H54 (cell line): ENCODE data around the gene ATP11A.
A peak's percentile ranks its signal among the peaks of the same experiment; 100 is the strongest.
"Not testable (repeated sequence)": the region's sequence is repeated elsewhere in the genome, so short reads cannot be mapped to it uniquely, and the experiment has no call there.

Experiments
- DNase-seq: peaks from one replicate; pipeline ENCODE4 v3.0.0; 2011; ENCODE audit warnings: low spot score, mixed read lengths; ENCODE audit not compliant: insufficient read length
- FAIRE-seq: peaks from 3 replicates; lab custom pipeline; 2011; peaks lifted over from hg19 to GRCh38; lab: Jason Lieb, UNC
- POLR2A ChIP-seq: IDR thresholded peaks from 2 replicates; pipeline ENCODE4 v1.6.1; 2011; ENCODE audit warnings: low read depth, mild to moderate bottlenecking, low read length

The ATP11A gene

DNA sequence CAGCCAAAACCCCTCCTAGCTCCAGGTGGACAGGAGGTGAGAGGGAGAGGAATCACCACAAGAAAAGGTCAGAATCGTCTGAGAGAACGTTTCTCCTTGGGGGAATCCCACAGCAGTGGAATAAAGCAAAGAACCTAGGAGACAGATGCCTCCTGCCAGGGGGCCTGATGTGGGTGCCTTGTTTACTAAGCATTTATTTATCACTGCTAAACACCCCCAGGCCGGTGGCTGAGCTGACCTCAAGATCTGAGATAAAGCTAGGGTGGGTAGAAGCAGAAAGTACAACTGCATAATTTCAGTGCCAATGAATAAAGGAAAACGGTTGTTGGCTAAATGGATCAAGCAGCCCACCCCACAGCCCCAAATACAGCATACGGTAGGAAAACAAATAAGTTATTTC lies 33.9 kb upstream of the ATP11A start:
- DNase-seq (no peak), FAIRE-seq (no peak)

DNA sequence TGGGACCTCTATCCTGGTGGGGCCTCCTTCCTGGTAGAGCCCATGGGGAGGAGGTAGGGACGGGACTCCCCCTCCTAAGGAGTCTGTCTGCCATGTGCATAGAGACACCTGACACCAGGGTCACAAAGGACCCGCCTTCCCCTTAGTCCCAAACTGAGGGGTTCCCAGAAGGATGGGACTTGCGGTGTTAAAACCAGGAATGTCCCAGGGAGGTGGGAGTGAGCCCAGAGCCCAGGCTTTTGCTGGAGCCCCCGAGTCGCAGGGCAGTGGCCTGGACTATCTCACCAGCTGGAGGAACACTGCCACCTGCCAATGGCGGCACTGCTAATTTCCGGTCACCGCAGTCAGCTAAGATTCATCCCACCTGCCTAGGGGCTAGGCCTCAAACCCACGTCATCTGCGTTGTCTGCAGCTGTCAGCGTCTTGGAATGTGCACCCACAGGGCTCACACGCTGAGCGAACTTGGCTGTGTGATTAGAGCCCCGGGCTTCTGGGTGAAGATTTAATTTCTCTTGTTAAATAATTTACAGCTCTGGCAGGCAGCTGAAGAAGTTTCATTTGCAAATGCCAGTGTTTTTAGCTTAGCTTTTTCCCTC lies 31.9 kb upstream of the ATP11A start:
- FAIRE-seq (no peak), DNase-seq (no peak)
- TF ChIP-seq POLR2A: no peak

More for the DNA sequence above, 33.9 kb upstream of the ATP11A start:
- no peak for TF ChIP-seq POLR2A

DNA sequence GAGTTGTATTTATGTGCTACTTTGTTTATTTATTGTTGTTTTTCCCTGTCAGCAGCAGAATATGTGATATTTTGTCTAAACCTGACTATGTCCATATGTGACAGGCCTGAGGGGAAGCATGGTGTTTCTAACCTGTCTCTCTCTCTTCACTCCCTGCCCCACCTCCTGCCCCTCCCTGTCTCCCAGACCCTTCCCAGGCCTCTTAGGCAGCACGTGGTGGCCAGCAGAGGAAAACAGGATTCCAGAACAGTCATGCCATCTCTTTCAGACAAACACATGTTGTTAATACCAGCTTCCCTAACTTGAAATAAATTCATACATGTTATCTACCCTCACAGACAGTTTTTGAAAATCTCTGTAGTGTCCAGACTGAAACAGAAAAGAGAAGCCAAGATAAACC lies 31.0 kb upstream of the ATP11A start:
- DNase-seq (no peak), FAIRE-seq (peak; percentile 74)
- no peak for TF ChIP-seq POLR2A

DNA sequence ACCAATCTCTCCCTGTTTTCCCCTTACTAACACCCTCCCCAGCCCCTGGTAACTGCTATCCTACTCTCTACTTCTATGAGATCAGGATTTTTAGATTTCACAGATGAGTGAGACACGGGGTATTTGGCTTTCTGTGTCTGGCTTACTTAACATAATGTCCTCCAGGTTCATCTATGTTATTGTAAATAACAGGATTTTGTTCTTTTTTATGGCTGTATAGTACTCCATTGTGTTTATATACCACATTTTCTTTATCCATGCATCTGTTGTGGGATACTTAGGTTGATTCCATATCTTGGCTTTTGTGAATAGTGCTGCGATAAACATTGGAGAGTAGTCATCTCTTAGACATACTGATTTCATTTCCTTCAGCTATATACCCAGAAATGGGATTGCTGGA lies 28.5 kb upstream of the ATP11A start:
- DNase-seq: no peak
- FAIRE-seq: no peak
- TF ChIP-seq POLR2A: no peak

DNA sequence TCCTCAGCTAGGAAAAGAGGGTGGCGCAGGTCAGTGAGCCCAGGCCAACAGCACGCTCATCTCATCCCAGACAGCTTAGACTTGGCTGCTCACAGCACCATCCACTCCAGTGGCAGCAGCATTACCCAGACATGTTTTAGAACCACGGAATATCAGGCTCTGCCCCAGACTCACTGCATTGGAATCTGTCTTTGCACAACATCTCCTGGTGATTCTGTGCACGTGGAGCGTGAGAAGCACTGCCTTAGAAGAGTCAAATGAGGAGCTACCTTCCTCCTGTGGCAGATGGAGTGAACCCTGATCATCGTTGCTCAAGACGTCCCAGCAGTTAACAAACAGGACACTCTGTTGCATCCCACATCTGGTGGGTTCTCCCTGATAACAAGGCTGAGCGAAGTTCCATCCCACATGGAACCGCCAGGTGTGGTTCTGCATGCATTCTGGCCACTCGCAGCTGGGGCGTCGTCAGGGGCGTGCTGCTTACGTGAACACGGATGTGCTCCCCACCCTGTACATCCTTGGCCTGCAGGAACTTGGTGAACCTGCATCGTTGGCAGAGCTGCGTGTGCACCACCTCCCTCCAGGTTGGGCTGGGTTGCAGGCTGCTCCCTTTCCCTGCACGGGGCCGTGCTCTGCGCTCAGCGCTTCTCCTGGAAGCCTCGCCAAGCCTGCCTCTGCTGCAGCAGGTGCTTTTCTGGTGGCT lies 25.2 kb upstream of the ATP11A start:
- FAIRE-seq: no peak
- DNase-seq: no peak
- TF ChIP-seq POLR2A: no peak

DNA sequence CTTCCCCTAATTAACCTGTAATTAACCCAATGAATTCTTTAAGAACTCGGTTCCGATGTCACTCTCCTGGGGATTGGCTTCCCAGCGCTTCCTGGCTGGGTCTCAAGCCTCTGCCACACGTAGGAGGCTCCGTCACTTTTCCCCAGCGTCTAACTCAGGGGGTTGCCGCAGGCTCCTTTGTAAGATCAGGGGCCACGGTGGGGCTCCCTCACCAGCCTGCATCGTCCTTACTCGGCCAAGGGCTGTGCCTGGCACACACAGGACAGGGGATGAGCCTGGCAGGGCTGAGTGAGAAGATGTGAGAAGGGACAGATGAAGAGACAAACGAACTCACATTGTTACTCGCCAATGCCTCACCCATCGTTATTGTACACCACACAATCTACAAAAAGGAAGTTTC lies 20.9 kb upstream of the ATP11A start:
- FAIRE-seq: no peak
- DNase-seq: no peak
- no peak for TF ChIP-seq POLR2A

DNA sequence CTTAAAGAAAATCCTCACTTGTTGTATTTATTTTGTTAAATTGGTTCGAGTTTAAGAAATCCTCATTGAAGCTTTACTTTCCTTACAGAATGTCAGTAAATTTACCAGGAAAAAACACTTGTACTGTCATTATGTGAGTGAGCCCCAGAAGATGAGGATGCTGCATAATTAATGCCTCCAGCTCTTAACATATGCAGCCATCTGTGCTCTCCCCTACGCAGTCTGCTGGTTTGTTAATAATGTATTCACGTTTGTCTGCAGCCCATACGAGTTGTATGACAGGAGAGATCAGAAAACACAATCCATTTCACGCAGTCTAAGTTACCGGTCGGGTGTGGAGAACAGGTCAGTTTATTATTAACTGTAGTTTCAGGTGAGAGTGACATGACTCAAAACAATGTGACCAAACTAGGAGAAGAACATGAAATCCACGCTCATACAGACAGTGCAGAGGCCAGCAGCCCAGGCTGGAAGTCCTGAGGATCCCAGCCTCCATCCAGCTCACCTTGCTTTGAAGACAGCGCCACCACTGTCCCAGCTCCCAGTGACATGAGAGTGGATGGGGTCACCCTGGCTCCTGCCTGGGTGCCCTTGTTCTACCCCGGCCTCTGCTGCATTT lies 19.8 kb upstream of the ATP11A start:
- no peak for TF ChIP-seq POLR2A
- DNase-seq: no peak
- no peak for FAIRE-seq

DNA sequence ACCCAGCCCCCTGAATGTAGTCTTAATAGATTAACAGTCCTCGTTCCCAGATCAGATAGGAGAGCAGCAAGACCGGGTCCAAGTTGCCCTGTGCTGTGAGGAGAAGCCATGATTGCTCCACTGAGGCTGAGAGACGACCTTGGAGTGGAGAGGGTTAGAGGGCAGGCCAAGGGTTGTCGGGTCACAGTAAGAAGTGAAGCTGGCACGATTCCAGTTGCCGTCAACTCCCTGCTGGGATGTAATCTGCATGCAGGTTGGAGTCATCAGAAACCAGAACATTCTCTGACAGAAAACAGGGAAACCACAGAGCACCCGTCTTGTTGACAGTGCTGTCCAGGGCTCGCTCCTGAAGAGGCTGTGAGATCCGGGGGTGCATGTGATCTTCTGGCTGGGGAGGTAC lies 19.0 kb upstream of the ATP11A start:
- TF ChIP-seq POLR2A: no peak
- DNase-seq (no peak), FAIRE-seq (no peak)

DNA sequence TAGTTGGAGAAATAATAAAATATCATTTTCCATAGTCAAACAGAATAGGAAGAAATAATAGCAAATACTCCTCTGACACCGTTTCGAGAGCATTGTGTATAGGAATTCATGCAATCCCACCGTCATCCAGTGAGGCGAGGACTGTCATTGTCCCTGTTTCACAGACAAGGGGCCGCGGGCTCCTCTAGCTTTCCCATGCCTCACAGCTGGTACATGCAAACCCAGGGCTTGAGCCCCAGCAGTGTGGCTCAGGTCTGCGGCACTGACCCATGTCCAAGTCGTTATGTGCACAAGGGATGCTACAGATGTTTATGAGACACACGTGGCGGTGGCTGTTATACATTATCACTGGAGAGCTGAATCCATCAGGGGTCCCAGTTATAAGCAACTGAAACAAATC lies 18.5 kb upstream of the ATP11A start:
- TF ChIP-seq POLR2A: no peak
- FAIRE-seq: no peak

DNA sequence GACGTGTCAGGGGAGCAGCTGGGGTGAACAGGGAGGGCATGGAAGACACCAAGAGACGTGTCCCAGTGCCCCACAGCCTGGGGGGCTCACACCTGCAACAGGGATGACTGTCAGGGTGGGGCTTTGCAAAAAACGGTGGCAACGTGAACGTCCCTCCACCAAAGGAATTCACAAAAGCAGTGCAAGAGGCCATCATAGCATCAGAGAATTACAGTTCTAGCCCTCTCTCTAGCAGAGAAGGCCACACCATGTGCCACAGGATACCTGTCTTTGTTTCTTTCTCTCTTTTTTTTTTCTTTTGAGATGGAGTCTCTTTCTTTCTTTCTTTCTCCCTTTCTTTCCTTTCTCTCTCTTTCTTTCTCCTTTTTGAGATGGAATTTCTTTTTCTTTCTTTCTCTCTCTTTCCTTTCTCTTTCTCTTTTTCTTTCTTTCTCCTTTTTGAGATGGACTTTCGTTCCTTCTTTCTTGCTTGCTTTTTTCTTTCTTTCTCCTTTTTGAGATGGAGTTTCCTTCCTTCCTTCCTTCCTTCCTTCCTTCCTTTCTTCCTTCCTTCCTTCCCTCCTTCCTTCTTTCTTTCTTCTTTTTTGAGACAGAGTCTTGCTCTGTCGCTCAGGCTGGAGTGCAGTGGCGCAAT lies 17.1 kb upstream of the ATP11A start:
- DNase-seq (no peak), FAIRE-seq (no peak)
- no peak for TF ChIP-seq POLR2A

More for the DNA sequence above, 18.5 kb upstream of the ATP11A start:
- no peak for DNase-seq

DNA sequence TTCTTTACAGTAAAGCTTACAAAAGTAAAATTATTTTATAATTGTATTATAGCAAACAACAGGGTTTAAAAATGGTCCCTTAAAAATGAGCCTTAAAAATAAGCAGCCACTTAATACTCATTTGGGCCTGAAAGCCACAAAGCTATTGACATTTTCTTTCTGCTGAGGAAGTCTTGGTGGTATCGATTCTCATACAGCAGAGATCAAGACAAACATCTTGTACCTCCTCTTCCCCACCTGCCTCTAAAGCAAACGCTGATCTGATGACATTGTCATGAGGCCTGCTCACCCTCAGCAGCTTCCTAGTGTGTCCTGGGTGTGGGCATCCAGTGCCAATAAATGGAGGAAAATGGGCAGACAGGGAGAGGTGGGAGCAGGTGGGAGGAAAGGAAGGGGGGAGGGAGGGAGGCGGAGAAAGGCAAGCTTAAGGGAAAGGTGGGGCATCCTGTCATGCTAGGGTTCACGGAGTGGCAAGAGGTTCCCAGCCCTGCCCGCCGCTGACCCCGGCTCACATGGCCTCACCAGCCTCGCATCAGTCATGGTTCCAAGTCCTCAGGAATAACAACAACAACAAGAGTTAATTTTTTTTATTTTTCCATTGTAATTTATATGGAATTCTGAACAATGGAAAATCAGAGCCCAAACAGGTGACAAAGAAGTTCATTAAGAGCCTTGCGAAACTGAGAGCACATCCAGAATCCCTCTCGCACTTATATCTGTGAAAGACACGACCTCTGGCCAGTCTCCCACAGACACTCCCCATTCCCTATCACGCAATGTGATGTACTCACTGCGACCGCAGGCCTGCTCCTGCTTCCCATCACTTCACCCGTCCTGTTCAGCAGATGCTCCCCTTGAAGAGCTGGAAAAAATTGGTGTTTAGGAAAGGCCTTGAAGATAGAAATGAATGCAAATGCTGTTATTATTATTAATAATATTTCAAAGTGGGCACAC lies 15.1 kb upstream of the ATP11A start:
- no peak for TF ChIP-seq POLR2A
- no peak for DNase-seq
- no peak for FAIRE-seq

DNA sequence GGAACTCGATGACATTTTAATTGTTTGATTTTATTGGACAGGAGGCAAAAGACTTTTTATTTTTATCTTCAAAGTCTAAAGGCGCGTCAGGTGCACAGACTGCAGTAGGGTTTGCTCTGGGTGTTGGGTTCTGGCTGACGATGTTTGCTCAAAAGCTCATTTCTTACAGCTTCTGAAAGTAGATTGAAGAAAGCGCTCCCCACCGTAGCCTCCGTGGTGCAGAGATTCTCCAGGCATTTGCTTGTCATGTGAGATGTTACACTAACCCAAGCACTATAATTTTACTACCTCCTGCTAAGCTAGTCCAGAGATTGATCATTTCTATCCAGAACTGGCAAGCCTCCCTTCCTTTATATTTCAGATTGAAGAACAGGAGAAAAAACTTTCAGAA lies 14.5 kb upstream of the ATP11A start:
- FAIRE-seq (no peak), DNase-seq (no peak)
- no peak for TF ChIP-seq POLR2A

DNA sequence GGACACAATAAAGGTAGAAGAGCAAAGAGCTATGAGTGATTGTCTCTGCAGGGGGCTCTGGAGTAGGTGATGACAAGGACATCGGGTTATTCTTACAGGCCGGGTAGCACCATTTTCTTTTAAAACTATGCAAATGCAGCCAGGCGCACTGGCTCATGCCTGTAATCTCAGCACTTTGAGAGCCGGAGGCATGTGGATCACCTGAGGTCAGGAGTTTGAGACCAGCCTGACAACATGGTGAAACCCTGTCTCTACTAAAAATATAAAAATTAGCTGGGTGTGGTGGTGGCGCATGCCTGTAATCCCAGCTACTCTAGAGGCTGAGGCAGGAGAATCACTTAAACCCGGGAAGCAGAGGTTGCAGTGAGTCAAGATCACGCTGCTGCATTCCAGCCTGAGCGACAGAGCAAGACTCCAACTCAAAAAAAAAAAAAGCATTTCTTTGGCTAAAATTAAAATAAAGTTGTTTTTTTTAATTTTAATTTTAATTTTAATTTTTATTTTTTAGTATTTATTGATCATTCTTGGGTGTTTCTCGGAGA lies 12.3 kb upstream of the ATP11A start:
- not testable (repeated sequence) for FAIRE-seq, DNase-seq
